T-cell (primary cell): ENCODE data around the gene PCDHGA3. TPM values are rescaled to one million over a fixed set of nuclear protein-coding genes. Genes with fewer than 3 reads are reported as not detected.

Source experiments
- ATAC-seq, 4 experiments: fragments of 200-7000 bp in 3 of 4; fragments of 150-1000 bp in 1 of 4; cut with Tn5 transposase; replicated peaks in 1 of 4; 1 replicate in 3 of 4; 2 replicates in 1 of 4; pipeline ENCODE4 v1.10.0; 2021; ENCODE audit warnings: moderate library complexity in 3 of 4, mild to moderate bottlenecking in 2 of 4, moderate number of reproducible peaks in 1 of 4
- CTCF ChIA-PET, 2 donors: fragments of 300-600 bp; sonication (Branson Sonifier 250); formaldehyde crosslinking; loops; one replicate each; lab custom pipeline; 2022; ENCODE audit warnings: antibody characterized with exemption in 2 of 2; lab: Charles Lee
- POLR2A ChIA-PET, 2 donors: fragments of 300-600 bp; sonication (Branson Sonifier 250); formaldehyde crosslinking; loops; one replicate each; lab custom pipeline; 2022; ENCODE audit warnings: antibody characterized with exemption in 2 of 2; lab: Charles Lee
- DNase-seq, 35 experiments: peaks; one replicate each; pipeline versions ENCODE4 v3.0.0 to v3.0.0-alpha.2; 2013 to 2023
- H3K27ac ChIP-seq: one replicate; pipeline ENCODE4 v1.5.1; 2013; ENCODE audit warnings: low read length
- H3K27me3 ChIP-seq, 2 experiments: replicated peaks in 1 of 2; 1 replicate in 1 of 2; 2 replicates in 1 of 2; pipeline versions ENCODE4 v1.6.1 to v1.7.0; 2013; ENCODE audit warnings: low read length in 1 of 2, mixed read lengths in 1 of 2; ENCODE audit not compliant: control insufficient read depth in 2 of 2, insufficient read depth in 2 of 2; ENCODE audit errors: extremely low read depth in 1 of 2
- H3K36me3 ChIP-seq, 2 donors: 1 replicate in 1 of 2; 2 replicates in 1 of 2; pipeline versions ENCODE4 v1.6.1 to v1.7.0; 2013; ENCODE audit warnings: low read length in 1 of 2; ENCODE audit not compliant: control insufficient read depth in 2 of 2, insufficient read depth in 1 of 2; ENCODE audit errors: extremely low read depth in 1 of 2
- H3K4me1 ChIP-seq, 2 experiments: 1 replicate in 1 of 2; 2 replicates in 1 of 2; pipeline versions ENCODE4 v1.6.1 to v1.7.0; 2013; ENCODE audit warnings: low read length in 2 of 2, mixed read lengths in 1 of 2; ENCODE audit not compliant: insufficient read depth in 2 of 2, control insufficient read depth in 1 of 2; ENCODE audit errors: extremely low read depth in 1 of 2
- H3K4me3 ChIP-seq, 2 donors: 1 replicate in 1 of 2; 2 replicates in 1 of 2; pipeline versions ENCODE4 v1.5.1 to v1.7.0; 2013; ENCODE audit warnings: mild to moderate bottlenecking in 2 of 2, low read length in 1 of 2, moderate library complexity in 1 of 2; ENCODE audit not compliant: control insufficient read depth in 1 of 2; ENCODE audit errors: extremely low read depth in 1 of 2
- H3K9me3 ChIP-seq: 2 replicates; pipeline ENCODE4 v1.7.0; 2013
- H3K27ac Mint-ChIP-seq, 2 donors: one replicate each; pipeline ENCODE4 v1.8.0; 2020 to 2021; ENCODE audit warnings: mild to moderate bottlenecking in 2 of 2, mixed read lengths in 2 of 2
- H3K27me3 Mint-ChIP-seq, 2 donors: one replicate each; pipeline ENCODE4 v1.8.0; 2021 to 2022; ENCODE audit warnings: mixed read lengths in 2 of 2
- H3K36me3 Mint-ChIP-seq: one replicate; pipeline ENCODE4 v1.8.0; 2021; ENCODE audit warnings: mixed read lengths
- H3K4me1 Mint-ChIP-seq, 3 donors: one replicate each; pipeline ENCODE4 v1.8.0; 2020 to 2022; ENCODE audit warnings: mixed read lengths in 3 of 3, mild to moderate bottlenecking in 1 of 3
- H3K4me3 Mint-ChIP-seq, 3 donors: one replicate each; pipeline ENCODE4 v1.8.0; 2020 to 2022; ENCODE audit warnings: mild to moderate bottlenecking in 3 of 3, mixed read lengths in 3 of 3, moderate library complexity in 3 of 3
- H3K9me3 Mint-ChIP-seq, 3 donors: one replicate each; pipeline ENCODE4 v1.8.0; 2020 to 2022; ENCODE audit warnings: mixed read lengths in 3 of 3
- WGBS: methylation state at CpG from one replicate; pipeline ENCODE4 v1.1.5; 2013; ENCODE audit warnings: missing lambda C conversion rate; ENCODE audit not compliant: insufficient coverage; 5-methylcytosine and 5-hydroxymethylcytosine counted together
- total RNA-seq, 35 experiments: library from RNA in 6 of 35; stranded (reverse) in 6 of 35; fragments of 120-200 nt in 1 of 35; gene quantifications; one replicate each; pipeline versions ENCODE4 v1.2.1 to v1.2.4 and lab custom pipeline; 2013 to 2026

The PCDHGA3 gene
- total RNA-seq, 5 donors from 2014 or later (not counting 1 experiment from before 2014, with no cell fraction given): 0.09 to 0.20 TPM; not detected in 3

GRCh38 chr5:141354900-141355469 is 11.4 kb downstream of the PCDHGA3 start, which contains the start of gene PCDHGA4:
Gene PCDHGA4, plus strand, starts transcription at chr5:141355021. Its CDS starts 87 bp downstream, at chr5:141355108.
- Mint-ChIP-seq H3K27ac (no peak within 1 kb of the TSS), H3K9me3 (peaks cover 19 to 33% (median 30%) of the 10 kb centered on the region in 3 donors), H3K27me3 (peaks cover 69 to 81% of the 10 kb centered on the region in 2 donors), H3K36me3 (peaks cover 6% of the 10 kb centered on the region), H3K4me3 (peak within 1 kb of the TSS in 2 of 3 donors; percentile 47 to 49), H3K4me1 (peaks cover 0 to 5% (median 4%) of the 10 kb centered on the region in 3 donors)
- CTCF ChIA-PET: interaction anchor here in 1 of 2 donors (1.0 kb wide), 2 partner anchors 25 to 209 kb away, joined by 3 to 8 read pairs; partner anchors contain the start of gene PCDHGA1
- DNase-seq: peak in 1 of 35 experiments; percentile 27
- Histone ChIP-seq H3K4me3 (peak within 1 kb of the TSS; percentile 13 to 49), H3K9me3 (no peaks in the 10 kb centered on the region), H3K36me3 (no peaks in the 10 kb centered on the region), H3K27me3 (peaks cover 7 to 52% of the 10 kb centered on the region in 2 experiments), H3K4me1 (peaks cover 0 to 7% of the 10 kb centered on the region in 2 experiments), H3K27ac (no peak within 1 kb of the TSS)
- POLR2A ChIA-PET: interaction anchor here (1.0 to 1.2 kb wide), 3 partner anchors 11 to 24 kb away, joined by 3 to 5 read pairs (median 3); partner anchors contain the start of genes PCDHGA1 (in 1 of the 2) and PCDHGB3 (in 1 of the 2)
- 22% methylated on average over 29 of the region's 29 CpGs for whole genome bisulfite sequencing
- no peak for ATAC-seq

DNA sequence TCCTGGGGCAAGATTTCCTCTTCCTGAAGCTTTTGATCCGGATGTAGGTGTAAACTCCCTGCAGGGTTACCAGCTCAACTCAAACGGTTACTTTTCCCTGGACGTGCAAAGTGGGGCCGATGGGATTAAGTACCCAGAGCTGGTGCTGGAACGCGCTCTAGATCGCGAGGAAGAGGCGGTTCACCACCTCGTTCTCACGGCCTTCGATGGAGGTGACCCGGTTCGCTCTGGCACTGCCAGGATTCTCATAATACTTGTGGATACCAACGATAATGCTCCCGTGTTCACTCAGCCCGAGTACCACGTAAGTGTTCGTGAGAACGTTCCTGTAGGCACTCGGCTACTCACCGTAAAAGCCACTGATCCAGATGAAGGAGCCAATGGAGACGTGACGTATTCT is 12.0 kb downstream of the PCDHGA3 start:
- POLR2A ChIA-PET: interaction anchor here in 1 of 2 donors (1.0 kb wide), 2 partner anchors 11 to 25 kb away, joined by 3 to 5 read pairs; partner anchors contain the start of gene PCDHGA1

DNA sequence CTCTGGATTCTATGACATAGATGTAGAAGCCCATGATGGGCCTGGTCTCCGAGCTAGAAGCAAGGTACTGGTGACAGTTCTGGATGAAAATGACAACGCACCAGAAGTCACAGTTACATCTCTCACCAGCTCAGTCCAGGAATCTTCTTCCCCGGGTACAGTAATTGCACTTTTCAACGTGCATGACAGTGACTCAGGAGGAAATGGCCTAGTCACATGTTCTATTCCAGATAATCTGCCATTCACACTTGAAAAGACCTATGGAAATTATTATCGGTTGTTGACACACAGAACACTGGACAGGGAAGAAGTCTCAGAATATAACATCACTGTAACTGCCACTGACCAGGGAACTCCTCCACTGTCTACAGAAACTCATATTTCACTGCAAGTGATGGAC is 12.5 kb downstream of the PCDHGA3 start:
- CTCF ChIA-PET: no interaction called here
- H3K4me1 Mint-ChIP-seq: peaks cover 0 to 2% (median 0%) of the 10 kb centered on the region in 3 donors
- Histone ChIP-seq H3K27ac (no peak overlapping the region), H3K36me3 (no peaks in the 10 kb centered on the region), H3K27me3 (peaks cover 11 to 51% of the 10 kb centered on the region in 2 experiments), H3K4me1 (peaks cover 0 to 4% of the 10 kb centered on the region in 2 experiments), H3K4me3 (no peak overlapping the region), H3K9me3 (peaks cover 2% of the 10 kb centered on the region)
- no peak for ATAC-seq
- H3K4me3 Mint-ChIP-seq: no peak overlapping the region
- POLR2A ChIA-PET: interaction anchor here in 1 of 2 donors (1.0 kb wide), 2 partner anchors 12 to 26 kb away, joined by 3 to 5 read pairs; partner anchors contain the start of gene PCDHGA1
- no peak for DNase-seq
- no peak overlapping the region for H3K27ac Mint-ChIP-seq
- H3K27me3 Mint-ChIP-seq: peaks cover 67 to 81% of the 10 kb centered on the region in 2 donors
- peaks cover 21 to 37% (median 34%) of the 10 kb centered on the region in 3 donors for H3K9me3 Mint-ChIP-seq
- WGBS: 61% methylated on average over 4 of the region's 5 CpGs
- peaks cover 9% of the 10 kb centered on the region for H3K36me3 Mint-ChIP-seq

More for the DNA sequence above, 12.0 kb downstream of the PCDHGA3 start:
- Mint-ChIP-seq H3K4me1 (peaks cover 0 to 2% (median 0%) of the 10 kb centered on the region in 3 donors), H3K36me3 (peaks cover 4% of the 10 kb centered on the region), H3K27me3 (peaks cover 67 to 81% of the 10 kb centered on the region in 2 donors), H3K27ac (no peak overlapping the region), H3K9me3 (peaks cover 19 to 32% (median 29%) of the 10 kb centered on the region in 3 donors), H3K4me3 (no peak overlapping the region)
- Histone ChIP-seq H3K4me3 (no peak overlapping the region), H3K4me1 (peaks cover 0 to 4% of the 10 kb centered on the region in 2 experiments), H3K9me3 (no peaks in the 10 kb centered on the region), H3K36me3 (no peaks in the 10 kb centered on the region), H3K27ac (no peak overlapping the region), H3K27me3 (peaks cover 10 to 51% of the 10 kb centered on the region in 2 experiments)
- DNase-seq: no peak
- CTCF ChIA-PET: interaction anchor here in 1 of 2 donors (1.0 kb wide), 2 partner anchors 25 to 208 kb away, joined by 3 to 8 read pairs; partner anchors contain the start of gene PCDHGA1
- no peak for ATAC-seq
- WGBS: 63% methylated on average over 24 of the region's 24 CpGs

DNA sequence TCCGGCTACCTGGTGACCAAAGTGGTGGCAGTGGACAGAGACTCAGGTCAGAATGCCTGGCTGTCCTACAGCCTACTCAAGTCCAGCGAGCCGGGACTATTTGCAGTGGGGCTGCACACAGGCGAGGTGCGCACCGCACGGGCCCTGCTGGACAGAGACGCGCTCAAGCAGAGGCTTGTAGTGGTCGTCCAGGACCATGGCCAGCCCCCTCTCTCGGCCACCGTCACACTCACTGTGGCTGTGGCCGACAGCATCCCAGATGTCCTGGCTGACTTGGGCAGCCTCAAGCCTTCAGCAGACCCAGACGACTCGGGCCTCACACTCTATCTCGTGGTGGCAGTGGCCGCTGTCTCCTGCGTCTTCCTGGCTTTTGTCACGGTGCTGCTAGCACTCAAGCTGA is 13.3 kb downstream of the PCDHGA3 start:
- no peak for DNase-seq
- H3K9me3 ChIP-seq: peaks cover 2% of the 10 kb centered on the region
- no peak overlapping the region for H3K4me3 ChIP-seq
- ChIA-PET CTCF (interaction anchor here in 1 of 2 donors (0.7 kb wide), 1 partner anchor 18 kb away, joined by 3 read pairs; the partner anchor contains the start of gene PCDHGA2), POLR2A (no interaction called here)
- peaks cover 0 to 4% of the 10 kb centered on the region in 2 experiments for H3K4me1 ChIP-seq
- H3K36me3 ChIP-seq: no peaks in the 10 kb centered on the region
- H3K4me1 Mint-ChIP-seq: peaks cover 0 to 2% (median 0%) of the 10 kb centered on the region in 3 donors
- H3K27me3 ChIP-seq: peaks cover 11 to 49% of the 10 kb centered on the region in 2 experiments
- peaks cover 67 to 82% of the 10 kb centered on the region in 2 donors for H3K27me3 Mint-ChIP-seq
- WGBS: 52% methylated on average over 19 of the region's 19 CpGs
- no peak overlapping the region for H3K27ac Mint-ChIP-seq
- no peak overlapping the region for H3K4me3 Mint-ChIP-seq
- ATAC-seq: no peak
- peaks cover 23 to 40% (median 37%) of the 10 kb centered on the region in 3 donors for H3K9me3 Mint-ChIP-seq
- H3K36me3 Mint-ChIP-seq: peaks cover 11% of the 10 kb centered on the region
- H3K27ac ChIP-seq: no peak overlapping the region

- peaks cover 8% of the 10 kb centered on the region for H3K9me3 ChIP-seq
- peak in 1 of 35 experiments; percentile 55 for DNase-seq
These were observed 16.3 kb downstream of the PCDHGA3 start, which contains the start of gene PCDHGB2 for GRCh38 chr5:141359790-141360426. Gene PCDHGB2, plus strand, starts transcription at chr5:141359994. Its CDS starts 142 bp downstream, at chr5:141360136.

More at GRCh38 chr5:141359790-141360426, 16.3 kb downstream of the PCDHGA3 start, which contains the start of gene PCDHGB2:
- Mint-ChIP-seq H3K4me1 (peaks cover 0 to 2% (median 0%) of the 10 kb centered on the region in 3 donors), H3K27me3 (peaks cover 72 to 90% of the 10 kb centered on the region in 2 donors), H3K27ac (no peak within 1 kb of the TSS), H3K36me3 (peaks cover 18% of the 10 kb centered on the region), H3K4me3 (peak within 1 kb of the TSS; percentile 50 to 79 (median 70)), H3K9me3 (peaks cover 28 to 51% (median 50%) of the 10 kb centered on the region in 3 donors)
- peaks cover 0 to 3% of the 10 kb centered on the region in 2 donors for H3K36me3 ChIP-seq
- ATAC-seq: peak in 1 of 4 experiments; percentile 54
- ChIA-PET POLR2A (no interaction called here), CTCF (interaction anchor here (0.6 to 1.1 kb wide), 2 partner anchors 204 kb away, joined by 4 to 8 read pairs; no protein-coding TSS in a partner anchor)
- H3K27ac ChIP-seq: no peak within 1 kb of the TSS
- WGBS: 21% methylated on average over 16 of the region's 24 CpGs
- peaks cover 22 to 55% of the 10 kb centered on the region in 2 experiments for H3K27me3 ChIP-seq
- H3K4me1 ChIP-seq: peaks cover 0 to 3% of the 10 kb centered on the region in 2 experiments
- H3K4me3 ChIP-seq: peak within 1 kb of the TSS; percentile 37 to 58
